Calu3 (cell line): ENCODE data around the gene FCAMR. TPM values are rescaled to one million over a fixed set of nuclear protein-coding genes. Genes with fewer than 3 reads are reported as not detected.

Experiments used
- BruUV-seq: library from RNA; stranded (reverse); fragments of 400-500 nt; replicated peaks from 2 replicates; lab custom pipeline; 2021; lab: Mats Ljungman, UMichigan
- CTCF ChIA-PET: fragments of 300-600 bp; sonication (Branson Sonifier 250); formaldehyde crosslinking; loops from one replicate; lab custom pipeline; 2022; ENCODE audit warnings: antibody characterized with exemption; lab: Charles Lee
- DNase-seq: peaks from one replicate; pipeline ENCODE4 v3.0.0; 2022
- H3K27ac Mint-ChIP-seq: one replicate; pipeline ENCODE4 v1.8.0; 2022; ENCODE audit warnings: mixed read lengths; ENCODE audit not compliant: unreplicated experiment
- H3K27me3 Mint-ChIP-seq: one replicate; pipeline ENCODE4 v1.8.0; 2022; ENCODE audit warnings: mixed read lengths; ENCODE audit not compliant: unreplicated experiment
- H3K36me3 Mint-ChIP-seq: one replicate; pipeline ENCODE4 v1.8.0; 2022; ENCODE audit warnings: mild to moderate bottlenecking, moderate library complexity, mixed read lengths; ENCODE audit not compliant: insufficient read depth, unreplicated experiment
- H3K4me1 Mint-ChIP-seq: one replicate; pipeline ENCODE4 v1.8.0; 2022; ENCODE audit warnings: mild to moderate bottlenecking, low read depth, mixed read lengths; ENCODE audit not compliant: unreplicated experiment
- H3K4me3 Mint-ChIP-seq: one replicate; pipeline ENCODE4 v1.8.0; 2022; ENCODE audit warnings: mild to moderate bottlenecking, low read depth, moderate library complexity, mixed read lengths; ENCODE audit not compliant: unreplicated experiment
- H3K9me3 Mint-ChIP-seq: one replicate; pipeline ENCODE4 v1.8.0; 2022; ENCODE audit warnings: low read depth, mixed read lengths; ENCODE audit not compliant: unreplicated experiment
- intact Hi-C: fragments of 100-400 bp; cut with micrococcal nuclease; formaldehyde crosslinking; loops from one replicate; pipeline ENCODE4 v1.10.0; 2022; ENCODE audit not compliant: unreplicated experiment
- total RNA-seq: library from RNA; stranded (reverse); gene quantifications from 2 replicates; pipeline ENCODE4 v1.2.3, GENCODE V29; 2022
- TF ChIP-seq, protein P1 (sequence below): fragments of 200-600 bp; IDR thresholded peaks from one replicate; pipeline ENCODE4 v1.8.0; 2022; ENCODE audit warnings: antibody characterized with exemption; ENCODE audit not compliant: unreplicated experiment

The FCAMR gene
- total RNA-seq, 1 experiment from 2014 or later: not detected

DNA sequence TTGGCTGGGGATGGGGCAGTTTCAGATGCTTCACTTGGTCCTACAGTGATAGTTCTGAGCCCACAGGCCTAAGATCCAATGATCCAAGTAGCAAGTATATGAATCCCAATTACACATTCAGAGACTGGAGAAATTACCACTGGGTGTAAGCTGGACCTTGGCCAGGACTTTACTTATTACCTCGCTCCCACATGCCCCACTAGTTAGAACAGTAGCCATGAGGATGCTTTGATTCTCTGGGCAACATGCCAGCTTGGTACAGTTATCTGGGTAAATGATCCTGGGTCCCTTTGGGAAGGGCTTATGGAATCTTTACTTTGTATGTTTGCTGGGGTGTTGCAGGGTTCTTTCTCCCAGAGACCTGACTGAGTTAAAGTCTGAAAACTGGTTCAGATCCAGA, 5.0 kb upstream of the FCAMR start:
- no peak for DNase-seq
- H3K36me3 Mint-ChIP-seq: no peaks in the 10 kb centered on the region
- no peaks in the 10 kb centered on the region for H3K27me3 Mint-ChIP-seq
- H3K27ac Mint-ChIP-seq: no peak overlapping the region
- H3K4me1 Mint-ChIP-seq: peaks cover 33% of the 10 kb centered on the region
- CTCF ChIA-PET: no interaction called here
- TF ChIP-seq, protein P1, sequence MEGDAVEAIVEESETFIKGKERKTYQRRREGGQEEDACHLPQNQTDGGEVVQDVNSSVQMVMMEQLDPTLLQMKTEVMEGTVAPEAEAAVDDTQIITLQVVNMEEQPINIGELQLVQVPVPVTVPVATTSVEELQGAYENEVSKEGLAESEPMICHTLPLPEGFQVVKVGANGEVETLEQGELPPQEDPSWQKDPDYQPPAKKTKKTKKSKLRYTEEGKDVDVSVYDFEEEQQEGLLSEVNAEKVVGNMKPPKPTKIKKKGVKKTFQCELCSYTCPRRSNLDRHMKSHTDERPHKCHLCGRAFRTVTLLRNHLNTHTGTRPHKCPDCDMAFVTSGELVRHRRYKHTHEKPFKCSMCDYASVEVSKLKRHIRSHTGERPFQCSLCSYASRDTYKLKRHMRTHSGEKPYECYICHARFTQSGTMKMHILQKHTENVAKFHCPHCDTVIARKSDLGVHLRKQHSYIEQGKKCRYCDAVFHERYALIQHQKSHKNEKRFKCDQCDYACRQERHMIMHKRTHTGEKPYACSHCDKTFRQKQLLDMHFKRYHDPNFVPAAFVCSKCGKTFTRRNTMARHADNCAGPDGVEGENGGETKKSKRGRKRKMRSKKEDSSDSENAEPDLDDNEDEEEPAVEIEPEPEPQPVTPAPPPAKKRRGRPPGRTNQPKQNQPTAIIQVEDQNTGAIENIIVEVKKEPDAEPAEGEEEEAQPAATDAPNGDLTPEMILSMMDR: no peak
- H3K4me3 Mint-ChIP-seq: no peak overlapping the region
- no TSS peak for BruUV-seq
- intact Hi-C loops: no loop called here
- no peaks in the 10 kb centered on the region for H3K9me3 Mint-ChIP-seq

DNA sequence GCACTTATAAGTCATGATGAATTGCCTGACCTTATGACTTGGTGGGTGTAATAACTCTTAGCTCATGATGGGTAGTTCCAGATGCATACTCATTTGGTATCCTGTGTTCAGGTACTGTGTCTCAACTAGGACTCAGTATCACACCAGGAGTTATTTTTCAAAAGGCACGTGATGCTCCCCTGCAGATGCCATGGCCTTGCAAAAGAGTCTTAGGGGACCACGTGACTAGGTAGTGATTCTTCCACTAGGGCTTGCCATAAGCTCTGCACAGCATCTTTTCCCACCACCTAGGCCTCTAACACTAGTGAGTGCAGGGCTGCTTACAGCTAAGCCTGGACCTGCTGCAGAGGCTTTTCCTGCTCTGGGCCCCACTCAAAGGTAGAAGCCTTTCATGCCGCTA, 3.9 kb upstream of the FCAMR start:
- TF ChIP-seq, protein P1: no peak

DNA sequence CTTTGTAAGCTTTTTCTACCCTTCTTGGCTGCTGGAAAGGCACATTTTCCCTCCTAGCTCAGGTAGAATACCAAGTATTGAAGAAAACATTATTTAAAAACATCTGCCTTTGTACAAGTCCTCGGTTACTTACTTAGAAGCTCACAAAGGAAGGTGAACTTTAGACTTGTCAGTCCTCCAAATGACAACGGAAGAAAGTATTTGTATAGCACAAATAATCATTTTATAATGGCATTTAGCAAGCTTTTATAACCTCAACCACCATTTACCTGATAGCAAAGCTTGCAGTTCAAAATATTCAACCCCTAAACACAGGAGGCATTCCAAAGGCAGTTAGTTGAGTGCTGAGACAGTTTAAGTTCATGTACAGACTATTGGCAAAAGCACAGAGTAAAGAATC, 2.5 kb upstream of the FCAMR start:
- no TSS peak for BruUV-seq
- Mint-ChIP-seq H3K9me3 (no peaks in the 10 kb centered on the region), H3K4me3 (no peak overlapping the region), H3K4me1 (peaks cover 38% of the 10 kb centered on the region), H3K27ac (no peak overlapping the region), H3K27me3 (no peaks in the 10 kb centered on the region), H3K36me3 (no peaks in the 10 kb centered on the region)
- TF ChIP-seq, protein P1: no peak
- intact Hi-C loops: no loop called here
- DNase-seq: no peak
- CTCF ChIA-PET: interaction anchor here (1.0 kb wide), 1 partner anchor 9 kb away, joined by 3 read pairs; no protein-coding TSS in a partner anchor

More for the DNA sequence above, 3.9 kb upstream of the FCAMR start:
- DNase-seq: no peak
- H3K27ac Mint-ChIP-seq: no peak overlapping the region
- H3K27me3 Mint-ChIP-seq: no peaks in the 10 kb centered on the region
- no peak overlapping the region for H3K4me3 Mint-ChIP-seq
- H3K9me3 Mint-ChIP-seq: no peaks in the 10 kb centered on the region
- intact Hi-C loops: no loop called here
- BruUV-seq: no TSS peak
- peaks cover 32% of the 10 kb centered on the region for H3K4me1 Mint-ChIP-seq
- CTCF ChIA-PET: interaction anchor here (1.0 kb wide), 1 partner anchor 62 kb away, joined by 3 read pairs; no protein-coding TSS in a partner anchor
- H3K36me3 Mint-ChIP-seq: no peaks in the 10 kb centered on the region

DNA sequence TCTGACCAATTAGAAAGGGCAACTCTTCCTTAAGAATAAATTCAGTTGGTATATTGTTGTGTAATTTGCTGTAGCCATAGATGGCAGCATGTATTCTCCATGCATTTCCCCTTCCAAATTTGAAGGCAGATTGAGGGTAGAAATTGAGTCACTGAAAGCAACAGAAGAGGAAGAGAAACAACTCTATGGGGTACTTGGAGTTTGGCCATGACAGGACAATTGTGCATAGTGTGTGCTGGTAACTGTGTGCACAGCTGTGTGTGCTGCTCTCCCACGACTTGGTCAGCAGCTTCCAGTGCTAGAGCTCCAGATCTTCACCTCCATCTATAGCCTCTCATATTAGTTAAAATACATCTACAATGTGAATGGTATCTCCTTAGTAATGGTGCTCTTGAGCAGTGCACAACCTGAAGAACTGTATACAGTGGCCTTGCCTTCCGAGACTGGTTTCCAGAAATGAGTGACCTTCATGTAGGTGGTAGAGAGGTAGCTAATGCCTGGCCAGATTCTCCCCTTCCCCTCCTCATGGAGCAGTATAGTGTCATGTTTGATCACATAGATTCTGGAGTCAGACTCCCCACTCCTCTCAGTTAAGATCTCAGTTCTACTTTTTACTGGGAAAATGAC, 882 bp upstream of the FCAMR start:
- Mint-ChIP-seq H3K4me3 (no peak overlapping the region), H3K9me3 (no peaks in the 10 kb centered on the region), H3K27me3 (no peaks in the 10 kb centered on the region), H3K36me3 (no peaks in the 10 kb centered on the region), H3K27ac (no peak overlapping the region), H3K4me1 (peaks cover 45% of the 10 kb centered on the region)
- intact Hi-C loops: no loop called here
- BruUV-seq: no TSS peak
- DNase-seq: no peak
- TF ChIP-seq, protein P1: no peak
- CTCF ChIA-PET: interaction anchor here (1.7 kb wide), 1 partner anchor 18 kb away, joined by 4 read pairs; no protein-coding TSS in a partner anchor
